Trophoblast cell (in vitro differentiated cells and primary cell): ENCODE data around the gene GGT1.
"Not testable (repeated sequence)": the region's sequence is repeated elsewhere in the genome, so short reads cannot be mapped to it uniquely, and the experiment has no call there.

Experiments used
- DNase-seq, 2 donors: peaks; one replicate each; pipeline ENCODE4 v3.0.0-alpha.2; 2016
- H2AFZ ChIP-seq: 2 replicates; pipeline ENCODE4 v1.6.1; 2013; ENCODE audit warnings: low read length, moderate library complexity, mild to moderate bottlenecking; ENCODE audit not compliant: insufficient read depth, poor library complexity
- H2AK5ac ChIP-seq: 2 replicates; pipeline ENCODE4 v1.6.1; 2013; ENCODE audit warnings: mild to moderate bottlenecking, low read length
- H2BK120ac ChIP-seq: 2 replicates; pipeline ENCODE4 v1.6.1; 2013; ENCODE audit warnings: low read length, mild to moderate bottlenecking, moderate library complexity; ENCODE audit not compliant: insufficient read depth, poor library complexity
- H2BK12ac ChIP-seq: 2 replicates; pipeline ENCODE4 v1.6.1; 2013; ENCODE audit warnings: mild to moderate bottlenecking, low read length, moderate library complexity
- H2BK5ac ChIP-seq: 2 replicates; pipeline ENCODE4 v1.6.1; 2013; ENCODE audit warnings: low read length, low read depth, moderate library complexity, mild to moderate bottlenecking; ENCODE audit not compliant: poor library complexity
- H3K14ac ChIP-seq: 2 replicates; pipeline ENCODE4 v1.6.1; 2013; ENCODE audit warnings: mild to moderate bottlenecking, low read length
- H3K18ac ChIP-seq: 2 replicates; pipeline ENCODE4 v1.6.1; 2013; ENCODE audit warnings: mild to moderate bottlenecking, low read length
- H3K23ac ChIP-seq: 2 replicates; pipeline ENCODE4 v1.6.1; 2013; ENCODE audit warnings: low read length
- H3K27ac ChIP-seq: 2 replicates; pipeline ENCODE4 v1.5.1; 2013; ENCODE audit warnings: low read depth, mild to moderate bottlenecking, inconsistent platforms, low read length, moderate library complexity
- H3K27me3 ChIP-seq: 2 replicates; pipeline ENCODE4 v1.6.1; 2013; ENCODE audit warnings: inconsistent platforms, mild to moderate bottlenecking, low read length, moderate library complexity; ENCODE audit not compliant: insufficient read depth
- H3K36me3 ChIP-seq, 2 experiments: 1 replicate in 1 of 2; 2 replicates in 1 of 2; pipeline ENCODE4 v1.6.1; 2013; ENCODE audit warnings: low read length in 2 of 2, mild to moderate bottlenecking in 2 of 2, moderate library complexity in 1 of 2; ENCODE audit not compliant: insufficient read depth in 2 of 2, control insufficient read depth in 1 of 2
- H3K4ac ChIP-seq: 2 replicates; pipeline ENCODE4 v1.6.1; 2013; ENCODE audit warnings: low read depth, mild to moderate bottlenecking, low read length, moderate library complexity
- H3K4me1 ChIP-seq, 2 experiments: 1 replicate in 1 of 2; 2 replicates in 1 of 2; pipeline ENCODE4 v1.6.1; 2013; ENCODE audit warnings: low read length in 2 of 2, mild to moderate bottlenecking in 2 of 2, moderate library complexity in 1 of 2; ENCODE audit not compliant: insufficient read depth in 2 of 2, control insufficient read depth in 1 of 2
- H3K4me2 ChIP-seq: 2 replicates; pipeline ENCODE4 v1.6.1; 2013; ENCODE audit warnings: inconsistent platforms, mild to moderate bottlenecking, low read length, moderate library complexity
- H3K4me3 ChIP-seq: 2 replicates; pipeline ENCODE4 v1.5.1; 2013; ENCODE audit warnings: mild to moderate bottlenecking, low read depth, low read length, inconsistent platforms
- H3K79me1 ChIP-seq: one replicate; pipeline ENCODE4 v1.6.1; 2013; ENCODE audit warnings: low read length
- H3K79me2 ChIP-seq: 2 replicates; pipeline ENCODE4 v1.6.1; 2013; ENCODE audit warnings: low read length, mild to moderate bottlenecking; ENCODE audit not compliant: control insufficient read depth, insufficient read depth, poor library complexity
- H3K9ac ChIP-seq: 2 replicates; pipeline ENCODE4 v1.6.1; 2013; ENCODE audit warnings: mild to moderate bottlenecking, low read length
- H3K9me3 ChIP-seq: 2 replicates; pipeline ENCODE4 v1.6.1; 2013; ENCODE audit warnings: low read depth, mild to moderate bottlenecking, control low read depth, inconsistent platforms, low read length; ENCODE audit not compliant: insufficient read depth
- H4K12ac ChIP-seq: 2 replicates; pipeline ENCODE4 v1.6.1; 2013; ENCODE audit warnings: low read depth, mild to moderate bottlenecking, low read length, moderate library complexity
- H4K8ac ChIP-seq: 2 replicates; pipeline ENCODE4 v1.6.1; 2013; ENCODE audit warnings: low read depth, mild to moderate bottlenecking, low read length, moderate library complexity
- H4K91ac ChIP-seq: one replicate; pipeline ENCODE4 v1.6.1; 2013; ENCODE audit warnings: low read depth, mild to moderate bottlenecking, low read length, moderate library complexity
- WGBS: extraction: QIAGEN DNeasy Blood & Tissue Kit; methylation state at CpG from one replicate; pipeline ENCODE4 v1.1.7; 2013; ENCODE audit warnings: missing lambda C conversion rate; ENCODE audit not compliant: insufficient read length, insufficient coverage; ENCODE audit errors: extremely low coverage; 5-methylcytosine and 5-hydroxymethylcytosine counted together

Gene GGT1

DNA sequence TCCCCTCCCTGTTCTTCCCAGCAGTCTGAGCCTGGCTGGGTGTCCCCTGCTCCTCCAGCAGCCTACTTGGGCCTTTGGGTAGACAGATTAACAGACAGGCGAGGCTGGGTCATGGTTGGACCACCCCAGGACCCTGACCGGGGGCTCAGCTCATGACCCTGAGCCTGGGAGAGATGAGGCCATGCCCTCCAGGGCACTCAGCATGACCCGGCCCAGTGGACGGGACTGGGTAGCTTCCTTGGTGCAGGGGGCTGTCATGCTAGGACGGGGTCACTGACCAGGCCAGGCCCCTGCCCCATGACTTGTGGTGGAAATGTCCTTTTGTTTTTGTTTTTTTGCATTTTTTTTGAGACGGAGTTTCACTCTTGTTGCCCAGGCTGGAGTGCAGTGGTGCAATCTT, 5.3 kb downstream of the GGT1 start:
- H3K4ac ChIP-seq, DNase-seq, H2BK5ac ChIP-seq, H3K79me2 ChIP-seq, H4K12ac ChIP-seq, H2BK120ac ChIP-seq, H2BK12ac ChIP-seq, H3K14ac ChIP-seq, H3K23ac ChIP-seq, H4K8ac ChIP-seq, H4K91ac ChIP-seq, H3K9me3 ChIP-seq, H3K18ac ChIP-seq, H3K4me2 ChIP-seq, H3K4me3 ChIP-seq, H2AFZ ChIP-seq, H3K79me1 ChIP-seq, H3K27me3 ChIP-seq, H2AK5ac ChIP-seq, H3K36me3 ChIP-seq, H3K9ac ChIP-seq, H3K27ac ChIP-seq, H3K4me1 ChIP-seq: not testable (repeated sequence)
- WGBS, result no CpG with 5 or more reads among the region's 6 CpGs

DNA sequence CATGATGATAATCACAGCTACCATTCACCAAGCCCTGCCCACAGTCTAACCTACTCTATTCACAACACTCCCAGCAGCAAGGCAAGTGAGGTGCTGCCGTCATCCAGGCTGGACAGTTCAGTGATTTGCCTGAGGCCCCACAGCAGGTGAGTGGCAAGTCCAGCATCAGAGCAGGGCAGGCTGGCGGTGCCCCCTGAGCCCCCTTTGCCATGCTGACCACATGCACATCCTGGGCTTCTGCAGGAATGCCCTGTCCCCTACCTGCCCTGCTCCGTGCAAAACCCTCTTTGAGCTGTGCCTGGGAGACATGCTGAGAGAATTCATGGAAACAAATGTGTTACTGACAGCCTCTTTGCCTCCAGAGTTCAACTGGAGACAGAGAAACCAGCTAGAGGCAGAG, 6.9 kb downstream of the GGT1 start:
- not testable (repeated sequence) for H3K27me3 ChIP-seq, H3K23ac ChIP-seq, H2AFZ ChIP-seq, H3K9ac ChIP-seq, H3K36me3 ChIP-seq, H3K9me3 ChIP-seq, H3K18ac ChIP-seq, H3K27ac ChIP-seq, H2BK120ac ChIP-seq, H3K4me2 ChIP-seq, H3K79me1 ChIP-seq, DNase-seq, H3K4me3 ChIP-seq, H3K4me1 ChIP-seq, H2BK12ac ChIP-seq, H2BK5ac ChIP-seq, H4K91ac ChIP-seq, H4K8ac ChIP-seq, H3K14ac ChIP-seq, H3K79me2 ChIP-seq, H4K12ac ChIP-seq, H2AK5ac ChIP-seq, H3K4ac ChIP-seq
- no CpG with 5 or more reads among the region's 3 CpGs for WGBS

DNA sequence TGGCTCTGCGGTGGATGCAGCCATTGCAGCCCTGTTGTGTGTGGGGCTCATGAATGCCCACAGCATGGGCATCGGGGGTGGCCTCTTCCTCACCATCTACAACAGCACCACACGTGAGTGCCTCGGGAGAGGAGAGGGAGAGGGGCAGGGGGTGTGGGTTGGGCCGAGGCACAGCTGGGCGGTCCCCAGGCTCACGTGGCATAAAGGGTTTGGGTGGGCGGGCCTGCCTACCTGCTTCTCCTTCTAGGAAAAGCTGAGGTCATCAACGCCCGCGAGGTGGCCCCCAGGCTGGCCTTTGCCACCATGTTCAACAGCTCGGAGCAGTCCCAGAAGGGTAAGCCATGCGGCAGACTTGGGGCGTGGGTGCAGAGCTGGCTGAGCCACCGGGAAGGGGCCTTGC, 11.8 kb downstream of the GGT1 start:
- not testable (repeated sequence) for H2BK12ac ChIP-seq, H3K27me3 ChIP-seq, H3K18ac ChIP-seq, H4K8ac ChIP-seq, H4K91ac ChIP-seq, H3K9me3 ChIP-seq, H2BK5ac ChIP-seq, H4K12ac ChIP-seq, DNase-seq, H3K36me3 ChIP-seq, H3K23ac ChIP-seq, H2AFZ ChIP-seq, H3K79me1 ChIP-seq, H3K14ac ChIP-seq, H2BK120ac ChIP-seq, H3K79me2 ChIP-seq, H3K4ac ChIP-seq, H3K4me3 ChIP-seq, H3K4me1 ChIP-seq, H3K4me2 ChIP-seq, H3K9ac ChIP-seq, H2AK5ac ChIP-seq, H3K27ac ChIP-seq
- no CpG with 5 or more reads among the region's 15 CpGs for WGBS

DNA sequence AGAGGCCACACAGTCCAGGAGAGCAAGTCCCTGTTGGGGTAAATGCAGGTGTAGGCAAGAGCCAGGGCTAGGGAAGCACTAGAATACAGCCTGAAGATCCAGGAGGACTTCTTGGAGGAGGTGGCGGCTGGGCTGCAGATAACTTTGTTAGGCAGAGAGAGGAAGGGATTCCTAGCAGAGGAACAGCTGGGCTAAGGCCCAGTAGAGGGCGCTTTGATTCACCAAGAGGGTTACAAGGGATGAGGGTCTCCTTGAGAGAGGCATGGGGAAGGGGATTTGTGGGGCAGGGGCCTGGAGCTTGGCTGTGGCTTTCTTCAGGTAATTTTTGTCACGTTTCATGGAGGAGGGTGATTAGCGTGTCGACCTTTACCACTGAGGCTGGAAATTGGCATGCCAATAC, 18.3 kb downstream of the GGT1 start:
- H2AK5ac ChIP-seq, H2BK12ac ChIP-seq, H3K4me3 ChIP-seq, H3K79me1 ChIP-seq, H3K23ac ChIP-seq, H2AFZ ChIP-seq, H3K9me3 ChIP-seq, H4K91ac ChIP-seq, H3K4ac ChIP-seq, H3K18ac ChIP-seq, H3K4me2 ChIP-seq, H2BK120ac ChIP-seq, H3K14ac ChIP-seq, H3K4me1 ChIP-seq, H3K27me3 ChIP-seq, H3K79me2 ChIP-seq, H3K36me3 ChIP-seq, DNase-seq, H3K9ac ChIP-seq, H4K12ac ChIP-seq, H4K8ac ChIP-seq, H2BK5ac ChIP-seq, H3K27ac ChIP-seq: not testable (repeated sequence)
- WGBS, result no CpG with 5 or more reads among the region's 5 CpGs

DNA sequence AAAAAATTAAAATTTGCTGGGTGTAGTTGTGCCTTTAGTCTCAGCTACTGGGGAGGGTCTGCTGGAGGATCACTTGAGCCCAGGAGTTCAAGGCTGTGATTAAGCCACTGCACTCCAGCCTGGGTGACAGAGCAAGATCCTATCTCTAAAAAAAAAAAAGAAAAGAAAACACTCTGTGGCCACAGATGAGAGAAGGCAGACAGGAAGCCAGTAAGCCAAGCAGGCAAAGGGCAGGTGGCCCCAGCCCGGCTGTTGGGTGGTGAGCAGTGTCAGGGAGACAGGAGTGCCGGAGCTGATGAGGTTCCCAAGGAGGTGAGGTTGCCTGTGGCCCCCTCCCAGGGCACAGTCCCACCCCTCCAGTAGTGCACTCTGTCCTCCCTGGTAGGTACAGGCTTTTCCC, 19.6 kb downstream of the GGT1 start:
- H3K9ac ChIP-seq, H3K4me1 ChIP-seq, H3K27me3 ChIP-seq, H2BK12ac ChIP-seq, DNase-seq, H3K4me3 ChIP-seq, H3K36me3 ChIP-seq, H4K12ac ChIP-seq, H4K8ac ChIP-seq, H3K18ac ChIP-seq, H2AK5ac ChIP-seq, H3K4ac ChIP-seq, H3K14ac ChIP-seq, H3K79me2 ChIP-seq, H3K27ac ChIP-seq, H3K79me1 ChIP-seq, H3K9me3 ChIP-seq, H3K4me2 ChIP-seq, H3K23ac ChIP-seq, H2BK120ac ChIP-seq, H4K91ac ChIP-seq, H2AFZ ChIP-seq, H2BK5ac ChIP-seq: not testable (repeated sequence)
- WGBS, result no CpG with 5 or more reads among the region's 2 CpGs
